ENCODE measurements around the gene POLA1.
"Not testable (repeated sequence)": the region's sequence is repeated elsewhere in the genome, so short reads cannot be mapped to it uniquely, and the experiment has no call there.

Gene POLA1

DNA sequence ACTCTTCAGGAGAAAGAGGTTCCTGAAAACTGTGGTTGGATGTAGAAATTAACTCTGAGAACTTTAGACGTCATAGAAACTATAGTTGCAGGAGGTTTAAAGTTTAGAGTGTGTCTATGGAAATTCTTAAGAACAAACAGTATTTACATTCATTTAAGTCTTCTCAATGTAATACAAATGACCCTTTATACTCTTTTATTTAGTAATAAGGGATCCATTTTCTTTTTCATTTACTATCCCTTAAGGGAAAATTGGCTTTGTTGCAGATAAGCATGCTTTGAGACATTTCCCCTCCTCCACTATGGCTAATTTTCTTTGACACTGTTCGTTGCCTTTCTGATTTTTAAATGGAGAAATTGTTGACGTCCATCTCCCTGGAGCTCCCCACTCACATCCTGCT lies 96.4 kb downstream of the POLA1 start:
- DNase-seq (ENCODE audit: low read depth in 3 of 3): no peak

GRCh38 chrX:24796204-24796603 lies 102.5 kb downstream of the POLA1 start:
- no peak for DNase-seq (ENCODE audit: low read depth in 3 of 3)

- DNase-seq (ENCODE audit: low read depth in 3 of 3): no peak
These were observed 105.4 kb downstream of the POLA1 start for GRCh38 chrX:24799078-24799477.

DNA sequence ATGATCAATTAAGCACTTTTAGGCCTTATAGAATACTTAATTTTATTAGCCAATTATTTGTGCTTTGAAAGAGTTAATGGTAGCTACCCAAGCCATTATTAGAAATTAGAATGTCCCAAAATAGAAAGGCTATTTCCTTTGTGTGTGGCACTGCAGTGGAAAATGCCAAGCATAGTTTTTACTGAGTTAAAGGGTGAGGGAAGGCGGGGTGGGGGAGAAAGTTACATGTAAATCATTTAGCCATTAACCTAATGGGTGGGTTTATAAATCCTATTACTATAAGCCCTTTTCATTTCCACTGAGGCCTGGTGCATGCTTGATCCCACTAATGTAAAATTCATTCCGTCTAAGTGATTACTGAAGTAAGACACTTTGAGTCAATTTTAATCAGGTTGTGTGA lies 105.8 kb downstream of the POLA1 start:
- no peak for DNase-seq (ENCODE audit: low read depth in 3 of 3)

- no peak for DNase-seq (ENCODE audit: low read depth in 3 of 3)
These were observed 111.5 kb downstream of the POLA1 start for GRCh38 chrX:24805201-24805600.

DNA sequence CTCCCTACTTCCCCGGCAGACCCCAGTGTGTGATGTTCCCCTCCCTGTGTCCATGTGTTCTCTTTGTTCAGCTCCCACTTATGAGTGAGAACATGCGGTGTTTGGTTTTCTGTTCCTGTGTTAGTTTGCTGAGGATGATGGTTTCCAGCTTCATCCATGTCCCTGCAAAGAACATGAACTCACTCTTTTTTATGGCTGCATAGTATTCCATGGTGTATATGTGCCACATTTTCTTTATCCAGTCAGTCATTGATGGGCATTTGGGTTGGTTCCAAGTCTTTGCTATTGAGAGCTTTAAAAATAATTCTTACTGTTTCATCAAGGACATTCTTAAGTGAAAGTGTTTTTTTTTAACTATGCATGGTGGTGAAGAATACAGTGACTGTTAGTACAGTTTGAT lies 126.1 kb downstream of the POLA1 start:
- DNase-seq (ENCODE audit: low read depth in 3 of 3): not testable (repeated sequence)

DNA sequence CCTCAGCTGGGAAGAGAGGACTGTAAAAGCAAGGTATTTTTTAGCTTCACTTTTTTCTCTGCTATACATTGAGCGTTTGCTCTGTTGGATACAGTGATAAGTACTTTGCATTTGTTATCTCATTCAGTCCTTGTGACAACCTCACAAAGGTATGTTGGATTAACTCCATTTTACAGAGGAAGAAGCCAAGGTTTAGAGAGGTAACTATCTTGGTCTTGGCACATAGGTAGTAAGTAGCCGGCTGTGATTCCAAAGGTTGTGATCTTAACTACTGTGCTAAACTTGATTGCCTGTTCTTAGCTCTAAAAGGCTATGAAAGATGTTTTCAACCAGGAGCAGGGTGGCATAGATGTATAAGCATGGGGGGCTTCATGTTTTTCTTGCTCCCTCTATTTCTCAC lies 134.4 kb downstream of the POLA1 start:
- DNase-seq (ENCODE audit: low read depth in 3 of 3): no peak

DNA sequence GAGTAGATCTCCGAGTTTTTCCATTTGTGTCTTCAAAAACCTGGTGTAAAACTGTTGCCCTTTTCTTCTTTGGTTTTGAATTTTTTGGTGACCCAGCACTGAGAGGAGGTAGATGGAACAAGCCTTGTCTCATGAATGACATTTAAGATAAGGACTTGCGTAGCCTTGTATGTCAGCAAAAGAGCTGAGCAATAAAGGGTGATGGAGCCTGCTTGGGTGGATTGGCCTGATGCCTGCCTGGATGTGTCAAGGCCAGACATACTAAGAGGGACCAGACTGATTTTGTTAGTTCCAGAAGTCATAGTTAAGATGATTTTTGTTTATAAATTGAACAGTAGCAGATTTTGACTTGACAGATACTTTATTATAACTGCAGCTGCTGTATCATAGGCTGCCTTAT lies 134.9 kb downstream of the POLA1 start:
- DNase-seq (ENCODE audit: low read depth in 3 of 3): no peak

- DNase-seq (ENCODE audit: low read depth in 3 of 3): no peak
These were observed 140.0 kb downstream of the POLA1 start for GRCh38 chrX:24833695-24834094.

- no peak for DNase-seq (ENCODE audit: low read depth in 3 of 3)
These were observed 144.2 kb downstream of the POLA1 start for GRCh38 chrX:24837966-24838365.

DNA sequence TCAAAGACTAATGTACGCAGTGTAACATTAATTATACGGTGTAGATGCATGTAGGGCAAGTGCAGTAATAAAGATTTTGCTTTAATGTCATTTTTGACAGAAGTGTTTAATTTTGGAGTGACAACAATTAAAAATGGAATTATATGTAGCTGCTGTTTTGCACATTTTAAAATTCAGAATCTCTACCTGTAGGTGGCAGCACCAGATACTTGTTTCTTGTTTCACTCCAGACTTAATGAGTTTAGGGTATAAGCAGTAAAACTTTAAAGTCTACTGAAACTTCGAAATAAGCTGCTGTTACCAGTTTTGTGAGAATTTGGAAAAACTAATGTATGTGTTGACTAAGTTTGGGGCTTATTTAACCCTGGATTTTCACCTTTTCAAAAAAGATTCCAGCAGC lies 144.9 kb downstream of the POLA1 start:
- no peak for DNase-seq (ENCODE audit: low read depth in 3 of 3)

DNA sequence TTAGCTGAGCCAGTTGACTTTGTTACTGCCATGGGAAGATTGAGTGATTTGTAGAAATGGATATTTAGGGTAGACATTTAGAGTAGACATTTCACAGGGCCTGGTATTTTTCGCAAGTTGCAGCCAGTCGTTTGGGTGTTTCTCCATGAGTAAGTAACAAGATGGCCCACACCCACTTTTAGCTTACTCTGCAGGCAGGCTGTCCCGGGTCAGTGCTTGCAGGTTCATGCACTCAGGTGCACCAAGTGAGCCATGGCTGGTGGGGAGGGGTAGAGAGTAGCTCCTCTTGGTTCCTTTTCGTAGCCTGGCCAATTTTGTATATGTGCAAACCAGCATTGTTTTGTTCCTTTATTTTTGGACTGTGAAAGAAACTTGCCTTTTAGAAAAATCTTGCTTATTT lies 145.6 kb downstream of the POLA1 start:
- DNase-seq (ENCODE audit: low read depth in 3 of 3): no peak

- no peak for DNase-seq (ENCODE audit: low read depth in 3 of 3)
These were observed 148.8 kb downstream of the POLA1 start for GRCh38 chrX:24842486-24842885.

DNA sequence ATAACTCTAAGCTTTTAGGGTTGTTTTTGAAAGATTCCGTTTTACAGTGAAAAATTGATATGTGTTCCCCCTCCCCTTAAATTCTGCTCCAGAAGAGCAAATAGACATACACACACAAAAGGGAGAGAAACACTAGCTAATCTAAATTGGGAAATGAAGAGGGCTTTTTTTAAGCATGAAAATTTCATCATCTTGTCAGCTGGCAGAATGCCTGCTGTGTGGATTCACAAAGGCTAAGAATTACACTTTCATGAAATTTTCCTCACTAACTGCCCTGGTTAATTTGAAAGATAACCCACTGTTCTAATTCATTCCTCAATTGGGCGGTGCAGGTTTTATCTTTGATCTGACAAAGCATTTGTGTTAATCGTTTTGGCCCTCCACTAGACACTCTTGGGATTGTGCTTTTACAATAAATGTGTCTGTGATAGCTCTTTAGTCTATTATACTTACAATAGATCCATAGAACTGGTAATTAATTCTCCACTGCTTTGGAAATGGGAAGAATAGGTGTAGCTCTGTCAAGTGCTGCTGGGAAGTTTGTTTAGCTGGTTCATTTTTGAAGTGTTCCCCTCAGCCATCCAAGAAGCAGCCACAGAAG lies 152.9 kb downstream of the POLA1 start:
- DNase-seq (ENCODE audit: low read depth in 3 of 3): no peak

GRCh38 chrX:24851289-24851688 lies 157.6 kb downstream of the POLA1 start:
- no peak for DNase-seq (ENCODE audit: low read depth in 3 of 3)

- DNase-seq (ENCODE audit: low read depth in 3 of 3): no peak
These were observed 158.1 kb downstream of the POLA1 start for GRCh38 chrX:24851780-24852179.

DNA sequence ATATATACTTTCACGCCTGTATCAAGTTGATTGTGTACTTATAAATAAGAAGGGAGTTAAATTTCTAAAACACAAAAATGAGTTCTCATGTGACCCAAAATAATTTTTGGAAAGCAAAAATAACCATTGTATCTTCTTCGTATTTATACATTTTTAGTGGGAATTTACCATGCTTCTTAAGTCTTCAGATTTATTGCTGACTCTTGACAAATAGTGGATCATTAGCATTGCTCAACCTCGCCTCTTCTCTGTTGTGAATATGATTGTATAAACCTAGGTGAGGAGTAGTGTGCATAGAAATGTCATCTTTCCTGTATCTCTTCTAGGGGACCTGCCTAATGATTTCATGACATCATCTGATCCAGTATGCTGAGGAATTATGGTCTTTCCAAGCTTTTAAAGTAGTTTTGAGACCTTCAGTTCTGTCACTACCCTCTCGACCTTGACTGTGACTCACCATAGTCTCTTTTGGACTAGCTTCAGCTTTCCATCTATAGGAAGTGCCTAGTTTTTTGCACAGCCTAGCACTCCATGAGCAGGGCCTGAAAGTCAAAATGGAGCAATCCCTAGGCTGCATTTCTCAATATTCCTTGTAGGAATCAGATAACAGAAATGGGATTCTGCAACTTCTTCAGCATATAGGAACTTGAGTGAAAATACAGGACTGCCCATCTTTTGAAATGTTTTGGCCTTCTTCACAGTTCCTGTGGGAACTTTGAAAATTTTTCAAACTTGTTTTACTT lies 164.5 kb downstream of the POLA1 start:
- DNase-seq (ENCODE audit: low read depth in 3 of 3): no peak

DNA sequence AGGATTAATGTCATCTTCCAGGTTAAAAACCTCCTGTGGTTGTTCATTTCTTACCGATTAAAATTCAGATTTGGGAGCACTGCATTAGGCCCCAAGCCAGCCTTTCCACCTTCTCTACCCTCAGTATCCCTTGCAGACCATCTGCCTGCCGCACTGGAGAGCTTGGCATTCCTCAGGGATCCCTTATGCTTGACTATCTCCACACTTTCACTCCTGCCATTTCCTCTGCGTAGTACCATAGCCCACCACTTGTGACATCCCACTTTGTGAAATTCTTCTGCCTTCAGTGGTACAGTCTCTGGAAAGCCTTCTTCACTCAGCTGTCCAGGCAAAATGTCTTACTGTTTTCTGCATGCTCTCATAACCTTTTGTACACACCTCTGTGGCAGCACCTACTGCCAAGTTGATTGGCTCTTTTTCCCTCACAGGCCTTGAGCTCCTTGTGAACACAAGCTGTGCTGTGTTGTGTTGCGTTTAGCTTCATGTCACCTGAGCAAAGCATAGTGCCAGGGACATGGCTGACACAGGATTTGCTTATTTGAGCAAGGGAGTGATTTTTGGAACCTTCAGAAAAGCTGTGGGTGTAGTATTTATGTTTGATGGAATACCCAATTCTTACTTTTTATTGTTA lies 165.6 kb downstream of the POLA1 start:
- DNase-seq (ENCODE audit: low read depth in 3 of 3): no peak

GRCh38 chrX:24860140-24860539 lies 166.4 kb downstream of the POLA1 start:
- DNase-seq (ENCODE audit: low read depth in 3 of 3): no peak

DNA sequence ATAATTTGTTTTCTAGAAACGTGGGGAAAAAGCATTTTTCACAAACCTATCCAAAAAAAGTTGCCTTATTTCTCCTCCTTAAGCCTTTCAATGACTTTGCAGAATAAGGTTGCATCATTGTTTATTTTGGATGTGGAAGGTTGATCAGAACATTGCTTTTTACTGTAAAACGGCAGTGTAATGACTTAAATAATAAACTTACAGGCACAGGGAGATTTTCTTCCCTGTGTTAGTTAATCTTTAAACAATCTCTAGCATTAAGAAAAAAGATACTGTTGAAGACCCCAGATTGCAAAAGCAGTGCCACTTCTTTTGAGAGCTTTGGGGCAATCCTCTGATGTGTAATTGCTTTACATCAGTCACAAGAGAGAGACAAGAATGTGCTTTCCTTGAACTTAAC lies 168.6 kb downstream of the POLA1 start:
- no peak for DNase-seq (ENCODE audit: low read depth in 3 of 3)

DNA sequence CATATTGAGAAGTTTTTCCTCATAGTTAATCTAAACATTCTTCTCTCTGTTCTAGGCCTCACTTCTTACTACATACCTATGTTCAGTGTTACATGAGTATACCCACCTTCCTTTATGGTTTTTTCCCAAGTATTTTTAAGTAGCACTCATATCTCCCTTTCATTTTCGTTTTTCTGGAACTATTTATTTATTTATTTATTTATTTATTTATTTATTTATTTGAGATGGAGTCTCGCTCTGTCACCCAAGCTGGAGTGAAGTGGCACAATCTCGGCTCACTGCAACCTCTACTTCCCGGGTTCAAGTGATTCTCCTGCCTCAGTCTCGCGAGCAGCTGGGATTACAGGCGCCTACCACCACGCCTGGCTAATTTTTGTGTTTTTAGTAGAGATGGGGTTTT lies 170.1 kb downstream of the POLA1 start:
- not testable (repeated sequence) for DNase-seq (ENCODE audit: low read depth in 3 of 3)

- no peak for DNase-seq (ENCODE audit: low read depth in 3 of 3)
These were observed 176.4 kb downstream of the POLA1 start for GRCh38 chrX:24870143-24870542.

DNA sequence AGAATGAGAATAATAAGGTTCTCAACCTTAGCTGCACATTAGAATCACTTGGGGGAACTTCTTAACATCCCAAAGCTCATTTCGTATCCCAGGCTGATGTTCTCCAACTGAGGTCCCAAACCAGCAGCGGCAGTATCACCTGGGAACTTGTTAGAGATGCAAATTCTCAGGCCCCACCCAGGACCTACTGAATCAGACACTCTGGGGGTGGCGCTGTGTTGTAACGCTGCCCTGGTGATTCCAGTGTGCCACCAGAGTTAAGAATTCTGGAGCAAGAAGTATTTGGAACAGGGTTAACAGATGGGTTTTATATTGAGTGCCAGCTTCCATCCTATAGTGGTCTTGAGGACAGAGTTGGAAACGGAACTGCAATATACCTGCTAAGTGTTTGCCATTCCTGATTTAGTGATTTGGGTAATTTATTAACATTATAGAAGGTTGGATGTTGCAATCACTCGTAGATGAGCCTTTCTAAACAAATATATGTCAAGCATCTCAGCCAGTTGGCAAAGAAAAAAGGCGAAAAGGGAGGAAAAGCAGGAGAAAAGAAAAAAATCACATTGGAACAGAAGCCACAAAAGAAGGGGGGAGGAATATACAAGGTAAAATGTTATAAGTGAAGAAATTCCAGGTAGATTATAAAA lies 181.0 kb downstream of the POLA1 start:
- no peak for DNase-seq (ENCODE audit: low read depth in 3 of 3)

Measured in stimulated activated CD4-positive, alpha-beta T cell treated with anti-CD3 and anti-CD28 coated beads, TNF-alpha, amount 100 ng/mL, for 4 hours (primary cell).